Measurements from ENCODE around the gene MRPL49.
A peak's percentile ranks its signal among the peaks of the same experiment; 100 is the strongest.

MRPL49 gene

GRCh38 chr11:65103476-65103875 lies 18.6 kb upstream of the MRPL49 start:
- DNase-seq: no peak

GRCh38 chr11:65104628-65105027 lies 17.5 kb upstream of the MRPL49 start:
- DNase-seq: no peak

GRCh38 chr11:65107078-65107477 lies 15.0 kb upstream of the MRPL49 start:
- no peak for DNase-seq

- DNase-seq: no peak
These were observed 14.2 kb upstream of the MRPL49 start for GRCh38 chr11:65107751-65108468.

- DNase-seq: no peak
These were observed 13.5 kb upstream of the MRPL49 start for GRCh38 chr11:65108469-65109123.

GRCh38 chr11:65109231-65110198 lies 12.6 kb upstream of the MRPL49 start:
- DNase-seq: no peak

- DNase-seq: peak; percentile 64 to 76
These were observed 11.7 kb upstream of the MRPL49 start for GRCh38 chr11:65110354-65110861.

GRCh38 chr11:65111159-65111743 lies 10.9 kb upstream of the MRPL49 start:
- DNase-seq: no peak

GRCh38 chr11:65111744-65112545 lies 10.2 kb upstream of the MRPL49 start, which contains the start of gene TM7SF2:
TM7SF2 (plus strand) TSS chr11:65111872; CDS start chr11:65112016, 144 bp downstream.
- DNase-seq: peak; percentile 93 to 98

- peak; percentile 24 to 59 for DNase-seq
These were observed 9.4 kb upstream of the MRPL49 start for GRCh38 chr11:65112546-65113360.

- DNase-seq: no peak
These were observed 8.8 kb upstream of the MRPL49 start for GRCh38 chr11:65113361-65113756.

GRCh38 chr11:65113839-65114238 lies 8.3 kb upstream of the MRPL49 start:
- no peak for DNase-seq

- no peak for DNase-seq
These were observed 7.5 kb upstream of the MRPL49 start for GRCh38 chr11:65114538-65115171.

GRCh38 chr11:65115361-65116082 lies 6.6 kb upstream of the MRPL49 start:
- no peak for DNase-seq

GRCh38 chr11:65116370-65117205 lies 5.5 kb upstream of the MRPL49 start:
- no peak for DNase-seq

GRCh38 chr11:65117206-65118096 lies 4.7 kb upstream of the MRPL49 start, which contains the start of gene ZNHIT2:
ZNHIT2 (minus strand) TSS chr11:65117701; CDS start chr11:65117653, 48 bp downstream.
- DNase-seq: peak; percentile 95 to 98

- no peak for DNase-seq
These were observed 3.9 kb upstream of the MRPL49 start for GRCh38 chr11:65118097-65118837.

All from NCI-H187 (cell line).